Activated T-cell treated with anti-CD3 and anti-CD28 coated beads for 4 hours (primary cell): Measurements from ENCODE around the gene AMER3.

ENCODE experiments used
- DNase-seq: peaks from one replicate; pipeline ENCODE4 v3.0.0-alpha.2; 2020

Gene AMER3

GRCh38 chr2:130756053-130756873 lies 923 bp downstream of the AMER3 start:
- DNase-seq = no peak

GRCh38 chr2:130756874-130757668 lies 1.7 kb downstream of the AMER3 start:
- no peak for DNase-seq

DNA sequence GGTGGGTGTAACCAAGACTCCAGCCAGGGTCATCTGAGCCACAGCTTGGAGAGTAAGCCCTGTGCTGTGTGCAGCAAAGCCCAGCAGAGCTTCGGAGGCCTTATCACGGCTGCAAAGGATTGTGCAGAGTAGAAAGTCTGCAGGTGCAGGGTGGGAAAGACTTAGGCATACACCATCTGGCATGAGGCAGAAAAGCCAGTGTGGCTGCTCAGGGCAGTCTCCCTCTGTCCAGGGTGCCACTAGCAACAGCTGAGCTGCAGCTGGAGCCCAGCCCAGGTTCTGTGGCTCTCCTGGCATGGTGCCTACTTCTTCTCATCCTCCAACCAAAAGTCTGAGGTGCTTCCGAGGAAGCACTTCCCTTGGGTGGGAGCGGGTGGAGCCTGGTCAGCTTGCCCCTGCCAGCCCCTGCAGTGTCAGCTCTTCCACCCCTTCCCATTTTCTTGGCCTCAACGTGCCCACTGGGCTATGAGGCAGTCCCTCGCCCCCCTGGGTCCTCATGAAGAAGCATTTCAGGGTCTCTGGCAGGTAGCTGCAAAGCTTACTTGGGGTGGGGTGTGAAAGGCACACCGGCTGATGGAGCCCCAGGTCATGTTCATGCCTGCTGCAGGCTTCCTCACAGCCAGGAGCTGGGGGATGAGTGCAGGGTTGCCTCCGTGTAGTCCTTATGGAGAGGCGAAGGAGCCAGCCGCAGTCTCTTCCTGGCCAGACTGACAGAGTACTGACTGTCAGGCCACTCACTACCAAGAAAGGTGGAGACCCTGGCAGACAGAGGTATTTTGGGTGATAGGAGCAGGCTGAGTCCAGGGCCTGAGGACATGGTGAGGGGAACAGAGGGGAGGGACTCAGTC lies 4.8 kb downstream of the AMER3 start:
- no peak for DNase-seq

DNA sequence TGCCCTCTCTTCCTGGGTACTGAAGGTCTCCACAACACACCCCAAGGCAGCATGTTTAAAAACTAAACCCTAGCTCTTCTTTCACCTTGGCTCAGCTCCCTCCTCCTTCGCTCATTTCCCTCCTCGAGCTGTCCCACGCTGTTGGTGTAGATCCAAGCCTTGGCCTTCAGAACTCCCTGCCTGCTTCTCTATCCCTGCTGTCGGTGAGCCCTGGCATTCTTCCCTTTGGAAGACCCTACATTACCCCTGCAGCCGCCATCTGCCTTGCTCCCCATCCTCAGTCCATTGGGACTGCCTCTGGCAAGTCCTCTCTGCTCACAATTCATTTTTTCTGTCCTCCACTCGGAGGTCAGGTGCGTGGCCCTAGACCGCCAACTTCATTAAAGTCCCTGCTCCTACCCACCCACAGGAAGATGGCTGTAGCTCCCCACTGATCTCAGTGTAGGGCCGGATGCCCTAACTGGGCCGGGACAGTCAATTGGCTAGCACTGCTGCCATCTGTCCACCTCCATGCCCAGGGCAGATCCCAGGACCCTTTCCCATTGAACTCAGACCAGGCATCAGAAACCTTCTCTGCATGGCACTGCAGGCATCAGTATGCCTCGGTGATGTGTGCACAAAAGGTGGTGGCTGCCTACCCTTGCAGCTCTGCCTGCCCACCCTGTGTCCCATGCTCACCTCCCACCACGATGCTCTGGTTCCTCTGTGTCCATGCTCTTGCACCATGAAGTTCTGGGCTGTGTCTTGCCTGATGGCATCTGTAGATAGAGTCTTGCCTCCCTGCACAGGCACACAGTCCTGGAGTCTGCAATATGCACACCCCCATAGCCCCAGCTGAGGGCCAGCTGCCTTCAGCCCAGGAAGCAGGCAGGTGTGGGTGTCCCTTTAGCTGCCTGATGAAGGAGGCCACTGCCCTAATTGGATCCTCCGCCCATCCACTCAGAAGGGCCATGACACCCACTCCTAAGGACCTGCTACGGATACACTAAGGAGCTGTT lies 5.7 kb downstream of the AMER3 start:
- DNase-seq = no peak

DNA sequence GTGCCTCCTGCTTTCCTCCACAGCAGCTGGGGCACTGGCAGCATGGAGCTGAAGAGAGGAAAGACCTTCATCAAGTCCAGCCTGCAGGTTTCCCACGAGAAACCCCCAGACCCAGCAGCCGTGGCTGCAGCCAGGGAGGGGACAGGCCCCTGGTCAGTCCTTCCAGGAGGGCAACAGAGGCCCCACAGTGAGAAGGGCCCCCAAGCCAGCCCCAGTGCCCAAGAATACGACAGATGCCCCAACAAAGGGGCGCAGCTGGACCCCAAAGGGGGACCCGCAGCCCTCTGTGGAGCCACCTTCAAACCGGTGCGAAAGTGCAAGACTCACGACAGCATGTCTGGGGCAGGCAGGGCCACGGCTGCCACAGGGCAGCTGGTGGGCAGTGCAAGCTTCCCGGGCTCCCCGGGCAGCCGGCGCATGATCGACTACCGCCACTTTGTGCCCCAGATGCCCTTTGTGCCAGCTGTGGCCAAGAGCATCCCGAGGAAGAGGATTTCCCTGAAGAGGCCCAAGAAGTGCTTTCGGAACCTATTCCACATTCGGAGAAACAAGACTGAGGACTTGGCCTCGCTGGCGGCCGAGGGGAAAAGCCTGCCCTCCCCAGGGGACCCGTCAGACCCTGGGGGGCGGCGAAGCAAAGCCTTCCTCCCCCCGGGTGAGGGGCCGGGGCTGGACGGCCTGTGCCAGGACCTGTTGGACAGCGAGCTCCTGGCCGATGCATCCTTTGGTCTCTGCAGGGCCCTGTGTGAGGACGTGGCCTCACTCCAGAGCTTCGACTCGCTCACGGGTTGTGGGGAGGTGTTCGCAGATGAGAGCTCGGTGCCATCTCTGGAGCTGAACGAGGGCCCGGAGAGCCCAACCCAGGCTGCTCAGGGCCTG lies 6.9 kb downstream of the AMER3 start:
- DNase-seq = no peak

GRCh38 chr2:130762910-130763385 lies 7.6 kb downstream of the AMER3 start:
- no peak for DNase-seq

- no peak for DNase-seq
Observed at GRCh38 chr2:130763405-130763804, 8.1 kb downstream of the AMER3 start.

GRCh38 chr2:130764035-130764820 lies 8.9 kb downstream of the AMER3 start:
- no peak for DNase-seq

- DNase-seq = no peak
Observed at GRCh38 chr2:130764821-130765115, 9.4 kb downstream of the AMER3 start.

- DNase-seq = no peak
Observed at GRCh38 chr2:130765464-130765863, 10.1 kb downstream of the AMER3 start.

- DNase-seq = no peak
Observed at GRCh38 chr2:130766037-130766436, 10.7 kb downstream of the AMER3 start.

GRCh38 chr2:130766711-130767407 lies 11.5 kb downstream of the AMER3 start:
- DNase-seq = no peak

DNA sequence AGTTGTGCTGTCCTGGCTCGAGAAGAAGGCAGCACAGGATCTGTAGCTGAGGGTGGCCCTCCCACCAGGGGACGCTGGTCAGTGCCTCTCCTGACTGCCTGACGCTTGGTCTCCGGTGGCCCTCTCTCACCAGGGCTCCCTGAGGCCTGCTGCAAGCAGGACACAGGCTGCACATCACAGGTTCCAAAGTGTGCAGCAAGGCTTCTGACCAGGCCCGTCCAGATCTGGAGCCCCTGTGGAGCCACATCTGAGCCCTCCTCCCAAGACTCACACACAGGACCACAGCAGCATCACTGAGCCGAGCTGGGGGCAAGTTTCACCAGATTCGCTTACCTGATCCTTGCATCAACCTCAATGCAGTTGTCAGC lies 12.1 kb downstream of the AMER3 start:
- no peak for DNase-seq

DNA sequence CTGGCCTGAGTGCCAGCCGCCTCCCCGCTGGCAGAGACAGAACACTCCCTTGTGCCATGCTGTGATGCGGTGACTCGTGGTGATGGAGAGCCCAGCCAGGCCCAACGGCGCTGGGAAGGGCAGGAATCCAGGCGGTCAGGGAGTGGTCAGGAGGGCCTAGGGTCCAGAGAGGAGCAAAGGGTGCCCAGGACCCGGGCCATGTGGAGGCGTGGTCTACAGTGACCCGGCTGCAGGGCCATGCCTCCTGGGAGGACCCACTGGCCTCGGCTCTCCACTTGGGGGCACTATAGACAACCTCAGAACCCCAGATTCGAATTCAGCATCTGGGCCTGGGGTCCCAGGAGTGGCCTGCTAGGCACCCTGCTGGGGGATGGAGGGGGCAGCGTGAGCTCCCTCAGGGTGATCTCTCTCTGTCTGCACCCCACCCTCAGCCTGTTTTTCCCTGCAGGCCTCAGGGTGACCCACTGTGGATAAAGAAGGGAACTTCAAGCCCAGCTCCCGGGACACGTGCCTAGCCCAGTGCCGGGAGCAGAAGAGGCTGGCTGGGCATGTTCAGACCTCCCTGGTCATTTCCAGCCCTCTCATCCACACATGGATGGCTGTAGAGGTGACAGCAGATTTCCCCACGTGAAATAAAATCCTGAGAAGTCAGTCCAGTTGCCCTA lies 13.0 kb downstream of the AMER3 start:
- DNase-seq = no peak

DNA sequence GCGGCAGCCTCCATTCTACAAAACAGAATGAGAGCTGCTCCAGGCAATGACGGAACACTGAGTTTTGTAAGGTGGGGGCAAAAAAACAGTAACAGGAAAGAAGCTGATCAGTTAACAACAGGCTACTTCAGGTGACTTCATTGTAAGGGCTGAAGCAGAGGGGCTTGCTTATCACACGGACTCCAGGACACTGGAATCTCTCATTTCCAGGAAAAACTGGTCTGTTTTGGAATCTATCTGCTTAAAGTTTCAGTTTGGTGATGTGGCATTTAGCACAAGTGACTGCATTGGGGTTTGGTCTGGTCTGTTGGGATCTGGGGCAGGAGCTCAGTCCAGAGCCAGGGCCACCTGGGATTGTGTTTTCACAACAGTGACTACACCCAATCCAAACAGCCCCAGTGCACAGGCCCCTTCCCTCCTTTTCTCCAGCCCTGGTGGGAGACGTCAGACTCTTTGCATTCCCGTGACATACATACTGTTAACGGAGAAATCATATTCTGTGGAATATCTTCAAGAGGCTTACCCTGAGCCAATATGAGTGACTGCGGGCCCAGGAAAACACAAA lies 14.1 kb downstream of the AMER3 start:
- no peak for DNase-seq

GRCh38 chr2:130776550-130776949 lies 21.2 kb downstream of the AMER3 start:
- no peak for DNase-seq

- no peak for DNase-seq
Observed at GRCh38 chr2:130778781-130779180, 23.4 kb downstream of the AMER3 start.

DNA sequence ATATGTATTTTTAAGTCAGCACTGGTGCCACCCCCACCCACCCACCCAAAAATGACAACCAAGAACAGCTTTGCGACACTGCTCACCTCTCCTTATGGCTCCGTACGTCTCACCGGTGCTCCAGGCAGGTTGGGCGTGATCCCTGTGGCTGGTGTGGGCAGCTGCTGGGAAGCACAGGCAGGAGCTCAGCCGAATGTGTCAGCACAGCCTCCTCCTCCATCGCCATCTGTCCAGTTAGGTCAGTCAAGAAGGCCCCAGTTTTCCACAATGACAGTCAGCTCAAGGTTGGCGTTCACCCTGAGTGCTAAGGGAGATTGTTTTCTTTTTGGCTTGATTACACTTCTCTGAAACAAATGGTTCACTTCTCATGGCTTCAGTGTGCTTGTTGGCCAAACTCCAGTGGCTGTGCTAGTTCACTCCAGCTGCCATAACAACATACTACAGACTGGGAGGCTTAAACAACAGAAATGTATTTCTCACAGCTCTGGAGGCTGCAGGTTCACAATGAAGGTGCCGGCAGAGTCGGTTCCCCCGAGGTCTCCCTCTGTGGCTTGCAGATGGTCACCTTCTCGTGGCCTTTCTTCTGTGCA lies 30.2 kb downstream of the AMER3 start:
- DNase-seq = no peak
